CD4-positive, alpha-beta T cell (primary cell): ENCODE results near the gene KXD1. TPM values are rescaled to one million over a fixed set of nuclear protein-coding genes. Genes with fewer than 3 reads are reported as not detected.

Experiments used
- ATAC-seq: fragments of 200-7000 bp; cut with Tn5 transposase; one replicate; pipeline ENCODE4 v1.10.0; 2022; ENCODE audit warnings: mild to moderate bottlenecking; ENCODE audit not compliant: poor library complexity
- CTCF ChIA-PET: fragments of 350-600 bp; sonication (Branson Sonifier 250); formaldehyde crosslinking; loops from one replicate; lab custom pipeline; 2021; ENCODE audit warnings: antibody characterized with exemption, inconsistent platforms; lab: Charles Lee
- POLR2A ChIA-PET: fragments of 350-600 bp; sonication (Branson Sonifier 250); formaldehyde crosslinking; loops from one replicate; lab custom pipeline; 2021; ENCODE audit warnings: antibody characterized with exemption, inconsistent platforms; lab: Charles Lee
- DNase-seq, 14 experiments: peaks; one replicate each; pipeline ENCODE4 v3.0.0-alpha.2; 2013 to 2020; ENCODE audit warnings: mixed read lengths in 2 of 14
- H3K27ac ChIP-seq, 2 donors: one replicate each; pipeline versions ENCODE4 v1.5.1 to v1.7.0; 2013; ENCODE audit warnings: low read length in 2 of 2, low read depth in 1 of 2, mild to moderate bottlenecking in 1 of 2
- H3K27me3 ChIP-seq, 2 experiments: 1 replicate in 1 of 2; 2 replicates in 1 of 2; pipeline versions ENCODE4 v1.6.1 to v1.7.0; 2013; ENCODE audit warnings: low read length in 2 of 2, control low read depth in 1 of 2, mild to moderate bottlenecking in 1 of 2, moderate library complexity in 1 of 2; ENCODE audit not compliant: insufficient read depth in 2 of 2, control insufficient read depth in 1 of 2
- H3K36me3 ChIP-seq: one replicate; pipeline ENCODE4 v1.6.1; 2013; ENCODE audit warnings: low read length, control low read depth; ENCODE audit not compliant: insufficient read depth
- H3K4me1 ChIP-seq: one replicate; pipeline ENCODE4 v1.6.1; 2013; ENCODE audit warnings: low read length, control low read depth; ENCODE audit not compliant: insufficient read depth
- H3K4me3 ChIP-seq: one replicate; pipeline ENCODE4 v1.5.1; 2013; ENCODE audit warnings: mild to moderate bottlenecking, low read length, moderate library complexity
- H3K9me3 ChIP-seq, 2 experiments: 1 replicate in 1 of 2; 2 replicates in 1 of 2; pipeline versions ENCODE4 v1.6.1 to v1.7.0; 2013; ENCODE audit warnings: low read length in 2 of 2, mild to moderate bottlenecking in 2 of 2, control low read depth in 1 of 2, moderate library complexity in 1 of 2; ENCODE audit not compliant: control insufficient read depth in 1 of 2, insufficient read depth in 1 of 2
- H3K27ac Mint-ChIP-seq: one replicate; pipeline ENCODE4 v1.8.0; 2020; ENCODE audit warnings: mixed read lengths
- H3K27me3 Mint-ChIP-seq: one replicate; pipeline ENCODE4 v1.8.0; 2021; ENCODE audit warnings: mixed read lengths
- H3K36me3 Mint-ChIP-seq: one replicate; pipeline ENCODE4 v1.8.0; 2021; ENCODE audit warnings: low read depth, mixed read lengths
- H3K4me1 Mint-ChIP-seq: one replicate; pipeline ENCODE4 v1.8.0; 2021; ENCODE audit warnings: low read depth, mixed read lengths
- H3K4me3 Mint-ChIP-seq: one replicate; pipeline ENCODE4 v1.8.0; 2020; ENCODE audit warnings: mild to moderate bottlenecking, mixed read lengths
- H3K9me3 Mint-ChIP-seq: one replicate; pipeline ENCODE4 v1.8.0; 2020; ENCODE audit warnings: mixed read lengths
- intact Hi-C, 2 experiments: fragments of 100-400 bp; cut with DNase I in 1 of 2; cut with micrococcal nuclease in 1 of 2; formaldehyde crosslinking; loops; one replicate each; pipeline versions ENCODE4 v1.15.1 to v1.9.0; 2023 to 2025; cut with DNase I, micrococcal nuclease
- total RNA-seq, 174 experiments: library from RNA in 2 of 174; stranded (reverse) in 2 of 174; gene quantifications; one replicate each; pipeline ENCODE4 v1.2.3 and lab custom pipeline; 2021 to 2026
- TF ChIP-seq, protein P1 (sequence below): fragments of 200-600 bp; IDR thresholded peaks from one replicate; pipeline ENCODE4 v1.8.0; 2022; ENCODE audit warnings: antibody characterized with exemption, mild to moderate bottlenecking

The KXD1 gene
- total RNA-seq, 2 experiments from 2014 or later, result 64.2 to 66.9 TPM

DNA sequence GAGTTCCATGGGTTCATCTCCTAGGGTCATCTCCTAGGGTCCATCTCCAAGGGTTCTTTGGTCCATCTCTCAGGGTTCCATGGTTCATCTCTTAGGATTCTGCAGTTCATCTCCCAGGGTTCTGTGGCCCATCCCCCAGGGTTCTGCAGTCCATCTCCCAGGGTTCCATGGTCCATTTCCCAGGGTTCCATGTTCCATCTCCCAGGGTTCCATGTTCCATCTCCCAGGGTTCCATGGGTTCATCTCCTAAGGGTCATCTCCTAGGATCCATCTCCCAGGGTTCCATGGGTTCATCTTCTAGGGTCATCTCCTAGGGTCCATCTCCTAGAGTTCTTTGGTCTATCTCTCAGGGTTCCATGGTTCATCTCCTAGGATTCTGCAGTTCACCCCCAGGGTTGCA is 59.9 kb downstream of the KXD1 start:
- peaks cover 7% of the 10 kb centered on the region for H3K4me1 ChIP-seq
- no peak overlapping the region for H3K4me3 Mint-ChIP-seq
- ChIA-PET CTCF (no interaction called here), POLR2A (no interaction called here)
- no peak overlapping the region for H3K4me3 ChIP-seq
- H3K4me1 Mint-ChIP-seq, result peaks cover 9% of the 10 kb centered on the region
- intact Hi-C loops, result no loop called here
- no peaks in the 10 kb centered on the region for H3K9me3 Mint-ChIP-seq
- ATAC-seq (no peak), DNase-seq (no peak)
- TF ChIP-seq, protein P1, sequence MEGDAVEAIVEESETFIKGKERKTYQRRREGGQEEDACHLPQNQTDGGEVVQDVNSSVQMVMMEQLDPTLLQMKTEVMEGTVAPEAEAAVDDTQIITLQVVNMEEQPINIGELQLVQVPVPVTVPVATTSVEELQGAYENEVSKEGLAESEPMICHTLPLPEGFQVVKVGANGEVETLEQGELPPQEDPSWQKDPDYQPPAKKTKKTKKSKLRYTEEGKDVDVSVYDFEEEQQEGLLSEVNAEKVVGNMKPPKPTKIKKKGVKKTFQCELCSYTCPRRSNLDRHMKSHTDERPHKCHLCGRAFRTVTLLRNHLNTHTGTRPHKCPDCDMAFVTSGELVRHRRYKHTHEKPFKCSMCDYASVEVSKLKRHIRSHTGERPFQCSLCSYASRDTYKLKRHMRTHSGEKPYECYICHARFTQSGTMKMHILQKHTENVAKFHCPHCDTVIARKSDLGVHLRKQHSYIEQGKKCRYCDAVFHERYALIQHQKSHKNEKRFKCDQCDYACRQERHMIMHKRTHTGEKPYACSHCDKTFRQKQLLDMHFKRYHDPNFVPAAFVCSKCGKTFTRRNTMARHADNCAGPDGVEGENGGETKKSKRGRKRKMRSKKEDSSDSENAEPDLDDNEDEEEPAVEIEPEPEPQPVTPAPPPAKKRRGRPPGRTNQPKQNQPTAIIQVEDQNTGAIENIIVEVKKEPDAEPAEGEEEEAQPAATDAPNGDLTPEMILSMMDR, result no peak
- H3K27ac Mint-ChIP-seq, result no peak overlapping the region
- no peaks in the 10 kb centered on the region for H3K36me3 Mint-ChIP-seq
- no peak overlapping the region for H3K27ac ChIP-seq
- peaks cover 23 to 41% of the 10 kb centered on the region in 2 experiments for H3K27me3 ChIP-seq
- H3K27me3 Mint-ChIP-seq, result peaks cover 60% of the 10 kb centered on the region
- no peaks in the 10 kb centered on the region for H3K36me3 ChIP-seq
- H3K9me3 ChIP-seq, result no peaks in the 10 kb centered on the region

DNA sequence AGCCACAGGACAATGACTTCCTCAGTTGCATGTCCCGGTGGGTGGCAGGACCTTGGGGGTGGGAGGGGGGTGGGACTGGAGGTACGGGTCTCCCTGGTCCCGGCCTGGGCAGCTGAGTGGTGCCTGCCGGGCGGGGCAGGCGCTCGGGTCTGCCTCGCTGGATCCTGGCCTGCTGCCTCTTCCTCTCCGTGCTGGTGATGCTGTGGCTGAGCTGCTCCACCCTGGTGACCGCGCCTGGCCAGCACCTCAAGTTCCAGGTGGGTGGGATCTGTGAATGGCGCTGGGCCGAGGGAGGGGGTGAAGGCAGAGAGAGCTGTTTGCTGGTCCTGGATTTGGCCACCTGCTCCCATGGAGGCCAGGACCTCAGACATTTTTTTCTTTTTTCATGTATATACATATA is 60.6 kb downstream of the KXD1 start:
- CTCF ChIA-PET, result no interaction called here
- no peak overlapping the region for H3K4me3 Mint-ChIP-seq
- intact Hi-C loops, result no loop called here
- Histone ChIP-seq H3K27me3 (peaks cover 21 to 34% of the 10 kb centered on the region in 2 experiments), H3K4me3 (no peak overlapping the region), H3K9me3 (no peaks in the 10 kb centered on the region), H3K36me3 (no peaks in the 10 kb centered on the region), H3K4me1 (peaks cover 3% of the 10 kb centered on the region), H3K27ac (no peak overlapping the region)
- no peaks in the 10 kb centered on the region for H3K36me3 Mint-ChIP-seq
- POLR2A ChIA-PET, result no interaction called here
- TF ChIP-seq, protein P1, result no peak
- H3K27ac Mint-ChIP-seq, result no peak overlapping the region
- H3K27me3 Mint-ChIP-seq, result peaks cover 55% of the 10 kb centered on the region
- ATAC-seq (no peak), DNase-seq (no peak)
- H3K4me1 Mint-ChIP-seq, result peaks cover 8% of the 10 kb centered on the region
- no peaks in the 10 kb centered on the region for H3K9me3 Mint-ChIP-seq

Other genes with a start within 250 kb of the KXD1 start
- gene LSM4, start 234.8 kb upstream of the KXD1 start, total RNA-seq, result 10 to 100 TPM; 40.2 to 47.4 TPM
- gene PGPEP1, start 217.3 kb upstream of the KXD1 start, total RNA-seq, result 10 to 100 TPM; 24.4 to 25.9 TPM
- not detected for gene GDF15, start 171.7 kb upstream of the KXD1 start, total RNA-seq
- under 1 TPM; 0.82 to 0.92 TPM for gene LRRC25, start 160.2 kb upstream of the KXD1 start, total RNA-seq
- 10 to 100 TPM; 44.0 to 50.9 TPM for gene SSBP4, start 138.5 kb upstream of the KXD1 start, total RNA-seq
- 10 to 100 TPM; 34.1 to 41.3 TPM for gene ISYNA1, start 119.7 kb upstream of the KXD1 start, total RNA-seq
- 10 to 100 TPM; 46.2 to 46.8 TPM for gene ELL, start 35.8 kb upstream of the KXD1 start, total RNA-seq
- gene FKBP8, start 14.3 kb upstream of the KXD1 start, total RNA-seq, result 100 to 1,000 TPM; 147 to 152 TPM
- gene UBA52, start 14.0 kb downstream of the KXD1 start, total RNA-seq, result 1,000 to 10,000 TPM; 2,255 to 2,378 TPM
- gene REX1BD, start 30.9 kb downstream of the KXD1 start, total RNA-seq, result 10 to 100 TPM; 88.4 to 88.9 TPM
- gene CRLF1, start 48.9 kb downstream of the KXD1 start, total RNA-seq, result not detected
- gene TMEM59L, start 55.0 kb downstream of the KXD1 start, total RNA-seq, result under 1 TPM; 0.25 to 0.27 TPM
- 10 to 100 TPM; 13.7 to 19.0 TPM for gene KLHL26, start 79.2 kb downstream of the KXD1 start, total RNA-seq
- gene CRTC1, start 125.8 kb downstream of the KXD1 start, total RNA-seq, result 10 to 100 TPM; 11.8 to 12.2 TPM
- gene COMP, start 233.4 kb downstream of the KXD1 start, total RNA-seq, result not detected